Mesenchymal stem cell (in vitro differentiated cells and primary cell): ENCODE results near the gene SUMO3.

Experiments
- DNase-seq: peaks from one replicate; pipeline ENCODE4 v3.0.0-alpha.2; 2013
- H2AFZ ChIP-seq: one replicate; pipeline ENCODE4 v1.6.1; 2013; ENCODE audit warnings: low read depth, mild to moderate bottlenecking, control low read depth, inconsistent platforms, low read length, moderate library complexity
- H2AK5ac ChIP-seq: 2 replicates; pipeline ENCODE4 v1.6.1; 2013; ENCODE audit warnings: low read length, moderate library complexity, mild to moderate bottlenecking, inconsistent platforms; ENCODE audit not compliant: severe bottlenecking
- H2BK120ac ChIP-seq: one replicate; pipeline ENCODE4 v1.6.1; 2013; ENCODE audit warnings: low read depth, mild to moderate bottlenecking, inconsistent platforms, low read length, moderate library complexity
- H2BK12ac ChIP-seq, 2 experiments: one replicate each; pipeline ENCODE4 v1.6.1; 2013; ENCODE audit warnings: inconsistent platforms in 2 of 2, low read length in 2 of 2, mild to moderate bottlenecking in 2 of 2, moderate library complexity in 2 of 2, control low read depth in 1 of 2
- H2BK15ac ChIP-seq: one replicate; pipeline ENCODE4 v1.6.1; 2013; ENCODE audit warnings: mild to moderate bottlenecking, low read depth, inconsistent platforms; ENCODE audit not compliant: poor library complexity, severe bottlenecking
- H2BK5ac ChIP-seq: 2 replicates; pipeline ENCODE4 v1.6.1; 2013; ENCODE audit warnings: low read depth, mild to moderate bottlenecking, low read length, control low read depth, inconsistent platforms; ENCODE audit not compliant: poor library complexity, severe bottlenecking
- H3K14ac ChIP-seq, 2 experiments: one replicate each; pipeline ENCODE4 v1.6.1; 2013; ENCODE audit warnings: inconsistent platforms in 2 of 2, low read length in 2 of 2, control low read depth in 1 of 2, mild to moderate bottlenecking in 1 of 2, moderate library complexity in 1 of 2
- H3K18ac ChIP-seq, 2 experiments: one replicate each; pipeline ENCODE4 v1.6.1; 2013; ENCODE audit warnings: inconsistent platforms in 2 of 2, low read length in 2 of 2, control low read depth in 1 of 2, low read depth in 1 of 2, mild to moderate bottlenecking in 1 of 2
- H3K23ac ChIP-seq, 2 experiments: one replicate each; pipeline ENCODE4 v1.6.1; 2013; ENCODE audit warnings: inconsistent platforms in 2 of 2, low read length in 2 of 2, mild to moderate bottlenecking in 2 of 2, moderate library complexity in 2 of 2, control low read depth in 1 of 2
- H3K27ac ChIP-seq: 2 replicates; pipeline ENCODE4 v1.5.1; 2013; ENCODE audit warnings: mild to moderate bottlenecking, moderate library complexity, low read length, control low read depth, inconsistent platforms; ENCODE audit not compliant: poor library complexity, severe bottlenecking
- H3K27me3 ChIP-seq, 2 experiments: 2 replicates each; pipeline versions ENCODE4 v1.6.1 to v1.7.0; 2013; ENCODE audit warnings: low read length in 2 of 2, mild to moderate bottlenecking in 2 of 2, moderate library complexity in 2 of 2, control low read depth in 1 of 2, inconsistent platforms in 1 of 2; ENCODE audit not compliant: control insufficient read depth in 1 of 2, insufficient read depth in 1 of 2
- H3K36me3 ChIP-seq, 2 experiments: 2 replicates each; pipeline versions ENCODE4 v1.6.1 to v1.7.0; 2013; ENCODE audit warnings: low read length in 2 of 2, control low read depth in 1 of 2, inconsistent platforms in 1 of 2, low read depth in 1 of 2, mild to moderate bottlenecking in 1 of 2; ENCODE audit not compliant: insufficient read depth in 2 of 2, control insufficient read depth in 1 of 2
- H3K4ac ChIP-seq, 2 experiments: one replicate each; pipeline ENCODE4 v1.6.1; 2013; ENCODE audit warnings: inconsistent platforms in 2 of 2, low read length in 2 of 2, mild to moderate bottlenecking in 2 of 2, moderate library complexity in 2 of 2, control low read depth in 1 of 2, low read depth in 1 of 2
- H3K4me1 ChIP-seq: 2 replicates; pipeline ENCODE4 v1.6.1; 2013; ENCODE audit warnings: low read depth, low read length, control low read depth; ENCODE audit not compliant: control insufficient read depth, insufficient read depth
- H3K4me2 ChIP-seq: 2 replicates; pipeline ENCODE4 v1.6.1; 2013; ENCODE audit warnings: low read length, mild to moderate bottlenecking, inconsistent platforms; ENCODE audit not compliant: poor library complexity, severe bottlenecking
- H3K4me3 ChIP-seq, 2 experiments: 2 replicates each; pipeline versions ENCODE4 v1.5.1 to v1.7.0; 2013; ENCODE audit warnings: low read length in 2 of 2, mild to moderate bottlenecking in 2 of 2, control low read depth in 1 of 2, low read depth in 1 of 2; ENCODE audit not compliant: insufficient read depth in 1 of 2
- H3K79me1 ChIP-seq: replicated peaks from 2 replicates; pipeline ENCODE4 v1.6.1; 2013; ENCODE audit warnings: mild to moderate bottlenecking, control low read depth, low read length, inconsistent platforms; ENCODE audit not compliant: poor library complexity, severe bottlenecking
- H3K9ac ChIP-seq: 2 replicates; pipeline ENCODE4 v1.7.0; 2013; ENCODE audit warnings: mild to moderate bottlenecking, low read length, moderate library complexity
- H3K9me3 ChIP-seq: 2 replicates; pipeline ENCODE4 v1.7.0; 2013; ENCODE audit warnings: mild to moderate bottlenecking, low read length; ENCODE audit not compliant: control insufficient read depth
- H4K8ac ChIP-seq: one replicate; pipeline ENCODE4 v1.6.1; 2013; ENCODE audit warnings: inconsistent platforms, mild to moderate bottlenecking, low read length, moderate library complexity
- H4K91ac ChIP-seq: one replicate; pipeline ENCODE4 v1.6.1; 2013; ENCODE audit warnings: mild to moderate bottlenecking, low read length, inconsistent platforms
- WGBS: methylation state at CpG from one replicate; pipeline ENCODE4 v1.1.7; 2013; ENCODE audit warnings: mixed read lengths; 5-methylcytosine and 5-hydroxymethylcytosine counted together

SUMO3 gene

GRCh38 chr21:44783020-44783696 lies 34.7 kb downstream of the SUMO3 start:
- no peak overlapping the region for H3K27ac ChIP-seq
- H2BK5ac ChIP-seq: no peak overlapping the region
- no peak overlapping the region for H3K14ac ChIP-seq
- H2AK5ac ChIP-seq: no peak overlapping the region
- no peak overlapping the region for H2AFZ ChIP-seq
- no peaks in the 10 kb centered on the region for H3K9me3 ChIP-seq
- H3K27me3 ChIP-seq: no peaks in the 10 kb centered on the region
- H3K4me3 ChIP-seq: no peak overlapping the region
- no peak overlapping the region for H3K4ac ChIP-seq
- no peak overlapping the region for H3K23ac ChIP-seq
- H4K8ac ChIP-seq: no peak overlapping the region
- no peak overlapping the region for H2BK12ac ChIP-seq
- H3K79me1 ChIP-seq: peaks cover 42% of the 10 kb centered on the region
- peaks cover 12% of the 10 kb centered on the region for H3K4me1 ChIP-seq
- H3K4me2 ChIP-seq: no peak overlapping the region
- H2BK15ac ChIP-seq: no peak overlapping the region
- no peak for DNase-seq
- H3K36me3 ChIP-seq: peaks cover 22 to 53% of the 10 kb centered on the region in 2 experiments
- H2BK120ac ChIP-seq: no peak overlapping the region
- WGBS: 94% methylated on average over 5 of the region's 5 CpGs
- H4K91ac ChIP-seq: no peak overlapping the region
- no peak overlapping the region for H3K9ac ChIP-seq
- no peak overlapping the region for H3K18ac ChIP-seq

- H3K4me2 ChIP-seq: no peak overlapping the region
- H3K18ac ChIP-seq: no peak overlapping the region
- no peak overlapping the region for H3K4ac ChIP-seq
- H4K8ac ChIP-seq: no peak overlapping the region
- H2AFZ ChIP-seq: no peak overlapping the region
- H3K79me1 ChIP-seq: peaks cover 40% of the 10 kb centered on the region
- no peak overlapping the region for H3K23ac ChIP-seq
- peaks cover 9% of the 10 kb centered on the region for H3K4me1 ChIP-seq
- no peak for DNase-seq
- no peak overlapping the region for H3K14ac ChIP-seq
- H2BK5ac ChIP-seq: no peak overlapping the region
- no peak overlapping the region for H4K91ac ChIP-seq
- H3K27ac ChIP-seq: no peak overlapping the region
- H2BK120ac ChIP-seq: no peak overlapping the region
- H2AK5ac ChIP-seq: no peak overlapping the region
- H3K27me3 ChIP-seq: no peaks in the 10 kb centered on the region
- WGBS: 93% methylated on average over 15 of the region's 16 CpGs
- H2BK12ac ChIP-seq: no peak overlapping the region
- no peak overlapping the region for H3K4me3 ChIP-seq
- peaks cover 23 to 58% of the 10 kb centered on the region in 2 experiments for H3K36me3 ChIP-seq
- H3K9ac ChIP-seq: no peak overlapping the region
- peak overlapping the region; percentile 44 for H2BK15ac ChIP-seq
- H3K9me3 ChIP-seq: no peaks in the 10 kb centered on the region
Measured at GRCh38 chr21:44780767-44781459, 36.9 kb downstream of the SUMO3 start.

- no peak overlapping the region for H2BK12ac ChIP-seq
- no peak for DNase-seq
- H3K18ac ChIP-seq: no peak overlapping the region
- H2BK15ac ChIP-seq: no peak overlapping the region
- peaks cover 26 to 57% of the 10 kb centered on the region in 2 experiments for H3K36me3 ChIP-seq
- H2BK120ac ChIP-seq: no peak overlapping the region
- 97% methylated on average over 7 of the region's 7 CpGs for WGBS
- peaks cover 9% of the 10 kb centered on the region for H3K4me1 ChIP-seq
- no peak overlapping the region for H3K4ac ChIP-seq
- no peak overlapping the region for H2AK5ac ChIP-seq
- H3K23ac ChIP-seq: no peak overlapping the region
- H3K14ac ChIP-seq: no peak overlapping the region
- no peaks in the 10 kb centered on the region for H3K9me3 ChIP-seq
- H4K91ac ChIP-seq: no peak overlapping the region
- no peak overlapping the region for H3K4me2 ChIP-seq
- no peaks in the 10 kb centered on the region for H3K27me3 ChIP-seq
- H3K9ac ChIP-seq: no peak overlapping the region
- H2BK5ac ChIP-seq: no peak overlapping the region
- no peak overlapping the region for H3K27ac ChIP-seq
- H3K79me1 ChIP-seq: peaks cover 40% of the 10 kb centered on the region
- no peak overlapping the region for H2AFZ ChIP-seq
- H3K4me3 ChIP-seq: no peak overlapping the region
- no peak overlapping the region for H4K8ac ChIP-seq
Measured at GRCh38 chr21:44780137-44780502, 37.7 kb downstream of the SUMO3 start.

- Histone ChIP-seq H3K4me3 (no peak overlapping the region), H3K4me2 (no peak overlapping the region), H3K4ac (no peak overlapping the region), H3K36me3 (peaks cover 26 to 57% of the 10 kb centered on the region in 2 experiments), H2AFZ (no peak overlapping the region), H2BK15ac (no peak overlapping the region), H3K9me3 (no peaks in the 10 kb centered on the region), H4K8ac (no peak overlapping the region), H2AK5ac (no peak overlapping the region), H3K27ac (no peak overlapping the region), H3K27me3 (no peaks in the 10 kb centered on the region), H2BK5ac (no peak overlapping the region), H3K9ac (no peak overlapping the region), H4K91ac (no peak overlapping the region), H2BK12ac (no peak overlapping the region), H3K23ac (no peak overlapping the region), H3K4me1 (peaks cover 10% of the 10 kb centered on the region), H2BK120ac (no peak overlapping the region), H3K79me1 (peaks cover 34% of the 10 kb centered on the region), H3K18ac (no peak overlapping the region), H3K14ac (no peak overlapping the region)
- 96% methylated on average over 15 of the region's 17 CpGs for WGBS
- DNase-seq: no peak
Measured at GRCh38 chr21:44779417-44780136, 38.3 kb downstream of the SUMO3 start.
